ENCODE data around the gene RELN.
A peak's percentile ranks its signal among the peaks of the same experiment; 100 is the strongest.

Gene RELN

GRCh38 chr7:103576641-103577040 is 412.8 kb downstream of the RELN start:
- DNase-seq (ENCODE audit: extremely low spot score) = no peak
- POLR2A ChIA-PET = no interaction called here
- TF ChIP-seq CTCF (IDR thresholded peaks at IDR 0.05; ENCODE audit: control extremely low read depth, extremely low read depth, low read depth, missing control alignments) = no peak
- CTCF ChIA-PET = interaction anchor here (1.6 kb wide), 1 partner anchor 1342 kb away, joined by 3 read pairs; no protein-coding TSS in a partner anchor

GRCh38 chr7:103574576-103574975 is 414.9 kb downstream of the RELN start:
- no peak for DNase-seq (ENCODE audit: extremely low spot score)
- POLR2A ChIA-PET = no interaction called here
- CTCF ChIA-PET = interaction anchor here (0.9 to 3.0 kb wide), 17 partner anchors 8 to 1344 kb away, joined by 3 to 10 read pairs (median 4); no protein-coding TSS in a partner anchor
- TF ChIP-seq CTCF (IDR thresholded peaks at IDR 0.05; ENCODE audit: control extremely low read depth, extremely low read depth, low read depth, missing control alignments) = no peak

DNA sequence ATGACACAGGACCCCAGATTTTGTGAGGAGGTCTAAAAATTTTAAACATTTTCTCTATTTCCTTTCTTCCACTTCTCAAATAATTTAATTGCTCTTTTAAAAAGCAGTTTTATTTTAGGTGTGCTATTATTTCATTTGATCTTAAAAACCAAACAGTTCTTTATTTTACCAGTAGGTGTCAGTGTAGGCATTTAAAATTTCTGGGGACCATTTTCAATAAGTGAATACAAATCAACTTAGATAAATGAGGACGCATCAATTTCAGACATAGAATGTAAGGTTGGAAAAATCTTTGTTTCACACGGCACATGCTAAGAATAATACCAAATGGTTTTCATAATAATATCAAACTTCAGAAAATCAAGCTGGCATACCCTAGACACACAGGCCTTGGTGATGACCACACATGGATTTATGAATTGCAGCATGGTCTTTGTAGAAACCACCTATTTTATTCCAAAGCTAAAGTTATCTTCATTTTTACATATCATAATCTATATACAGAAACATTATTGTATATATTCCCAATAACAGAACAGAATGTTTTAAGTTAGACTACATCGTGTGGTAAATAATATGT is 415.9 kb downstream of the RELN start:
- TF ChIP-seq CTCF (IDR thresholded peaks at IDR 0.05; ENCODE audit: control extremely low read depth, extremely low read depth, low read depth, missing control alignments) = peak; percentile 35
- DNase-seq (ENCODE audit: extremely low spot score) = peak; percentile 13
- ChIA-PET CTCF (interaction anchor here (0.9 to 3.0 kb wide), 16 partner anchors 9 to 1345 kb away, joined by 3 to 10 read pairs (median 4); no protein-coding TSS in a partner anchor), POLR2A (no interaction called here)

DNA sequence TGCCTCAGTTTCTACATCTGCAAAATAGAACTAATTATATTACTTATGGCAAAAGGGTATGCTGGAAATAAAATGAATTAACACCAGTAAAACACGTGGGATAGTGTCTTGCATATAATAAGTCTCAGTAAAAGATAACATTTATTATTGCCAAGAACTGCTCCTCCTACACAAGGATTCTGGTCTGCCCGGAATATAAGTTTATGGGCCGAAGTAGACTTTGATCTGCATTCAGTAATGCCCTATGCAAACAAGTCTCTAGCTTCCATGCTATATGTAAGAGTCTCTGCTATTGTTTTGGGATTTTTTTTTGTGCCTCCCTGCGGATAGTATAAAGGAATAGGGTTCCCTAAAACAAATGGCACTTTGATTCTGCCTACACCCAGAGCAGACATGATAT is 417.9 kb downstream of the RELN start:
- POLR2A ChIA-PET = no interaction called here
- CTCF ChIA-PET = interaction anchor here (1.2 to 2.1 kb wide), 2 partner anchors 8 to 21 kb away, joined by 3 to 6 read pairs; no protein-coding TSS in a partner anchor
- no peak for DNase-seq (ENCODE audit: extremely low spot score)
- no peak for TF ChIP-seq CTCF (IDR thresholded peaks at IDR 0.05; ENCODE audit: control extremely low read depth, extremely low read depth, low read depth, missing control alignments)

DNA sequence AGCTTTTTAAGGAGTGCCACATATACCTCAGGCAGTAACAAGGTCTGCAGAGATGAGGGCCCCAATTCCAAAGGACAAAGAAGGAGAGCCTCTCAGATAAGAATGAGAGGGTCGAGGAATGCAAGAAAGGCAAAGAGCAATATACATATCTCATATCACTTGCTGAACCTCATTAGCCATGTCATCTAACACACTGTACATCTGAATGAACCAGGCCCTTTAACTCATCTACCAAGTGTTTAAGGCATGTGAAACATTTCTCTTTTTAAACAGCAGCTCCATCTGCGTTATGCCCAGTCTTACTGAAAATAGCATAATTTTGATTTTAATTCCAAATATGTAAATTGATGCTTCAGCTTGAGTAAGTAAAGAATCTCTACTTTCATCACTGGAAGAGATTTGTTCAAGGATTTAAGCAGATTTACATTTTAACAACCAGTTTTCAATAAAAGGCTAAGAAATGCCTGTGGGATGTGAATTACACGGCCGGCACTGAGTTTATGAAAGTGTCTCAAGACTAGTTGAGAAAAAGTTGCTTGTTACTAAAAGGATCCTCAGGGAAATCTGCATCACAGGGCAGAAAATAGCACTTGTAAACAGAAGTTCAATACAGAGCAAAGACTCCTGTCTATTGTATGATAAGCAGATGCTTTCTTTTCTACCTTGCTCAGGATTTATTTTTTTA is 419.7 kb downstream of the RELN start:
- ChIA-PET POLR2A (no interaction called here), CTCF (no interaction called here)
- TF ChIP-seq CTCF (IDR thresholded peaks at IDR 0.05; ENCODE audit: control extremely low read depth, extremely low read depth, low read depth, missing control alignments) = no peak
- no peak for DNase-seq (ENCODE audit: extremely low spot score)

- ChIA-PET POLR2A (no interaction called here), CTCF (interaction anchor here (1.4 to 1.6 kb wide), 2 partner anchors 7 to 10 kb away, joined by 3 to 5 read pairs; no protein-coding TSS in a partner anchor)
- no peak for DNase-seq (ENCODE audit: extremely low spot score)
- no peak for TF ChIP-seq CTCF (IDR thresholded peaks at IDR 0.05; ENCODE audit: control extremely low read depth, extremely low read depth, low read depth, missing control alignments)
These were observed 425.0 kb downstream of the RELN start for GRCh38 chr7:103564416-103564815.
